NCI-H146 (cell line): Measurements from ENCODE around the gene MYCBP.
"Not testable (repeated sequence)": the region's sequence is repeated elsewhere in the genome, so short reads cannot be mapped to it uniquely, and the experiment has no call there.

Source experiments
- DNase-seq: peaks from one replicate; lab custom pipeline; 2025; lab: John Stamatoyannopoulos, UW

MYCBP gene

DNA sequence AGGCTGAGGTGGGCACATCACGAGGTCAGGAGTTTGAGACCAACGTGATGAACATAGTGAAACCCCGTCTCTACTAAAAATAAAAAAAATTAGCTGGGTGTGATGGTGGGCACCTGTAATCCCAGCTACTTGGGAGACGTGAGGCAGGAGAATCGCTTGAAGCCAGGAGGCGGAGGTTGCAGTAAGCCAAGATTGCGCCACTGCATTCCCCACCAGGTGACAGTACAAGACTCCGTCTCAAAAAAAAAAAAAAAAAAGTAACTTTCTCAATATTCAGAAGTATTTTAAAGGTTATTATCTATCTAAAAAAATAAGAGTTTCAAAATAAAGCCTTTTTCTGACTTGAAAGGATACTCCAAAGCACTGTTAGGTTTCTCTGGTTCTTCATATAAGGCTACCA lies 5.9 kb downstream of the MYCBP start:
- DNase-seq, result no peak

DNA sequence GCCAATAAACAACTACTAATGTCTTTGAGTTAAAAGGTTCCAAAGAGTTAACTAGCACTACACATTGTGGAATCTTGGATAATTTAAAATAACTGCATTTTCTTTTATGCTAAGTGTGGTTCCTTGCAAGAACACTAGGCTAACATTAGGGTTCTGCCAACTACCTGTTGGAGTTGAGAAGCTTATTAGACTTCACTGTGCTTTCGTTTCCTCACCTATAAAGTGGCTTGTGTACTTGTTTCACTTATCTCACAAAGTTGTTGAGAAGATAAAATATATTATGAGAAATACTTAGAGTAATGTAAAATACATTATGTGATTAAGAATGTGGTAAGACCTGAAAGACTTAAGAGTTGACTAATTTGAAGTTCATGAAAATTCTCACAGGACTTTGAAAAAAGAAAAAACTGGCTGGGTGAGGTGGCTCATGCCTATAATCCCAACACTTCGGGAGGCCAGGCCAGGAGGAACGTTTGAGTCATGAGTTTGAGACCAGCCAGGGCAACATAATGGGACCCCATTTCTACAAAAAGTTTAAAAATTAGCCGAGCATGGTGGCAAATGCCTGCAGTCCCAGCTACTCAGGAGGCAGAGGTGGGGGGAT lies 7.9 kb downstream of the MYCBP start:
- DNase-seq, result no peak

DNA sequence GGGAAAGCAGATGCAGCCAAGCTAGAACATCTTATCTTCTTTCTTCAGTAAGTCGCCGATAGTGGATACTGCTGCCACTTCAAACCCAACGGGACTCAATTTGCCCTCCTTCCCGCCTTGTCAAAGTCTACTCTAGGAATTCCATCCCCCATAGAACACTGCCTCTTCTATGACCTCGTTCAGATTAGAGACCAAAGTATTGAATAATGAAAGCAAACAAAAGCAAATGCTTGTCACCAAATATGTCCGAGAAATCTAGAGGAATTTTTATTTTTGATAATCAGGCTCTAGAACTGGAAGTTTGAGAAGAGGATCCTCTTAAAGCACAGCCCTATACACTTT lies 12.7 kb downstream of the MYCBP start:
- DNase-seq, result no peak

DNA sequence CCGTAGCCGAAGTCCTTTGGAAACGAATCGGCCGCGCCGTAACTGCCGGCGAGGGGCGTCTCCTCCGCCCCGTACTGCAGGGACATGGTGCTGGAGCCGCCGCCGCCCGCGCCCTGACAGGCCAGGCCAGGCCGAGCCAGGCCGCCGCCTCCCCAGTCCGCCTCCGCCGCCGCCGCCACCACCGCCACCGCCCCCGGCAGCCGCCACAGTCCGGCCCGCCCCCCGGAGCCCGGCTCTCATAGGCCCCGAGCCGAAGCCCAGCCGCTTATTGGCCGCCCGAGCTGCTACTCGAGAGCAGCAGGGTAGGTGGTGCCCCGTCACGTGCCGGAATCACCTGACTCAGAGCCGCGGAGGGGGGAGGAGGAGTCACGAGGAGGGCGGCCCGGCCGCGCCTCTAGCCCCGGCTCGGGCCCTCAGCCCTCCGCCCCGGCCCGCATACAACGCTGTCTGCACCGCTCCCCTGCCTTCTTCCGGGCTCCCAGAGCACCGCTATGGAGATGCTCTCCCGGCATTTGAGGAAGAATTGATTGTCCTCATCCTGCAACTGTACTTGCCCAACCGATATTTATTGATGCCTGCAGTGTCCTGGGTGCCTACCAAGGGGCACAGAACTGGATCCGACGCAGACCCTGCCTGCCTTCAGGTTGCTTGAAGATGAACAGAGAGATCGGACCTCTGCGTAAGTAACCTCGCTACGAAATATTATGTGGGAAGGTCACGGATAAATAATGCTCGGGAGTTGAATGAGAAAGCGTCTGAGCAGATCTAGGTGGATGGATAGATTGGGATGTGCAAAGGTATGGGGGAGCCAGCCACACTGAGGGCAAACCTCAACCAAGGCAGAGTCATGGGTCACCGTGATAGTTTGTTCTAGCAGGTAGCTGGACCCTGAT lies 13.3 kb downstream of the MYCBP start, which contains the start of gene RRAGC:
Gene RRAGC (minus strand): TSS at position 212 of the 893 bp plus-strand sequence. CDS start 126 bp downstream, at position 86.
- peak; percentile 95 for DNase-seq

DNA sequence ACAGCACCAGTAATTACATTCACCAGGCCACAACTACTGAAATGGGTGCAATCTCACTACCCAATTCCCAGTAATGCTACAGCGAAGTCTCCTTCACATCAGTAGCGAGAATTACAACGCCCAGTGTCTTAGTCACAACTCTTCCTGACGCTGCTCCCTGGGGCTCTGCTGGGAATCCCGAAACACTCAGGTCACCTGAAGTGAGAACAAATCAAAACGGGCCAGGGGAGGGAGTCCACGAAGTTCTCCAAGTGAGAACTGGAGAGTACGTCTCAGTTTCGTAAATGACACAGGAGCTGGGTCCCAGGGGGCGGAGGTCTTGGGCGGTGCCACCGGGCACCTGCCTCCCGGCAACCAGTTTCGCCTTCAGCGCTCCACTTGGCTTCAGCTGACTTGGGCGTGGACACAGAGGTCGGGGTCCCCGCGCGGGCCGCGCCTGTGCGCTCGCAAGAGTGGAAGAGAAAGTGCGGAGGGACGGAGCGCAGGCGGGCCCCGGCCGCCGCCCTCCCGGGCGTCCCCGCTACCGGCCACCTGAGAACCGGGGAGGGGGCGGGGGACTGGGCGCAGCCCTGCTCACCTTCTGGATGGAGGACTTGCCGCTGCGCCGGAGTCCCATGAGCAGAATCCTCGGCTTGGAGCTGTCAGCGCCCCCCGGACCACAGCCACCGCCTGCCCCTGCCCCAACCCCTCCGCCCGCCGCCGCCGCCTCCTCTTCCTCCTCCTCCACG lies 14.2 kb downstream of the MYCBP start:
- DNase-seq, result peak; percentile 53

DNA sequence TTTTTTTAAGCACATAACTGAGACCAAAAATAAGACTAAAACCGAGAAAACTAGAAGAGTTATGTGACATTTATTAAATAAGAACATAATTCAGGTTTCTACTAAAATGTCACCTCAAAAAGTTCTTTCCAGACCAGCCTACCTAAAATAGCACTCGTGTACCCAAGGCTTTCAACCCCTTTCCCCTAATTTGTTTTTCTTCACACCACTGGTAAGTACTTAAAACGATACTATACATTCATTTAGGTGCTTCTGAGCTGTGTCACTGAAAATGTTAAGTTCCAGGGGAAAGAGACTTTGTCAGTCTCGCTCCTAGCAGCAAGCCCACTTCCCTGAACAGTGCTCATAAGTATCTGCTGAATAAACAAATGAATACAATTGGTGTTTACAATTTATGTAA lies 20.4 kb downstream of the MYCBP start:
- DNase-seq, result no peak

DNA sequence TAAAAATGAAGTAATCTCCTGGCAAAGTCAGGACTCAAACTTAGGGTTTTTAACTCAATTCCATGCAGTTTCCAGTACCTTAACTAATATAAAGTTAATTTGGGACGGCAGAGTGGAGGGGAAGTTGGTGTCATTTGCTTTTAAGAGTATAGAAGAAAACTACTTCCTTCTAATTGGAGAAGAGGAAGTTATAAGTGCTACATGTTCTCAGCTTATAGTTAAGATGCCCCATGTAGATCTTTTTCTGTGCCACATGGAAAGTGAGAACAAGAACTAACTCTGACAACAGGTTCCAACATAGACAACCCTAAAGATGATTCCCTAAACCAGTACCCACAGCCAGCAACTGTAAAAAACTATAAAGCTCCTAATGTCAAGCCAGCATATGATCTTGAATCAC lies 25.1 kb downstream of the MYCBP start:
- DNase-seq, result no peak

DNA sequence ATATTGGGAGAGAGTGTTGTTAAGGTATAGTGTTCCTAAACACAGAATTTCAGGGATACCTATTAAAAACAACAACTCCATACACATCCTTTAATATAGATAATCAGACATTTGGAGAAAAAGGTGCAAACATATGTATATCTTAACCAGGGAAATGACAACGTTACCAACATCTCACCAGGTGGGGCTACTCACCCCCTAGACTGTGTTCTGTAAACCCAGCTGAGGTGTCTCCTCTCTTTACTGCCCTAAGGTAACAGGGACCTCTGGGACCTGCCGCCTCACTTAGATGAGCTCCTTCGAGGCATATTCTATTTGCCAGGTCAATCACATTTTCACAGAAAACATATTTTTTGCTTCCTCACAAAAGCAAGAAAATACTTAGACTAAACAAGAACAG lies 26.9 kb downstream of the MYCBP start:
- DNase-seq, result no peak

DNA sequence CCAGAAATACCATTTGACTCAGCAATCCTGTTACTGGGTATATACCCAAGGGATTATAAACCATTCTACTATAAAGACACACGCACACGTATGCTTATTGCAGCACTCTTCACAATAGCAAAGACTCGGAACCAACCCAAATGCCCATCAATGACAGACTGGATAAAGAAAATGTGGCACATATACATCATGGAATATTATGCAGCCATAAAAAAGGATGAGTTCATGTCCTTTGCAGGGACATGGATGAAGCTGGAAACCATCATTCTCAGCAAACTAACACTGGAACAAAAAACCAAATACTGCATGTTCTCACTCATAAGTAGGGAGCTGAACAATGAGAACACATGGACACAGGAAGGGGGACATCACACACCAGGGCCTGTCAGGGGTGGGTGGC lies 28.1 kb downstream of the MYCBP start:
- DNase-seq, result not testable (repeated sequence)

DNA sequence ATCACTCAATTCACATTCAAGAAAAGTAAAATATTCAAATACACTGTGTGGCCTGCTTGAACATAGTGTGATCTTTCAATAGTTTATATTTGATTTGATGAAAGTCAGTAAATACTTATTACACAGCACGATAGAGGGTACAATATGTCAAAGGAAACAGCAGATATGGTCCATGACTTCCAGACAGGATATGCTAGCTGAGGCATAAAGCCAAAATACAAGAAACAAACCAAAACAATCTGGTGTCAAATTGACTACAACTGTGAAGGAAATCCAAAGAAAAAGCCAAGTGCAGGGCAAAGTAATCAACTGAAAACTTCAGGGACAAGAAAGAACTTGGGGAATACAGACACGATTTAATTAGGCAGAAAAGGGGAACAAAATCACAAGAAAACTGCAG lies 32.9 kb downstream of the MYCBP start:
- DNase-seq, result no peak

DNA sequence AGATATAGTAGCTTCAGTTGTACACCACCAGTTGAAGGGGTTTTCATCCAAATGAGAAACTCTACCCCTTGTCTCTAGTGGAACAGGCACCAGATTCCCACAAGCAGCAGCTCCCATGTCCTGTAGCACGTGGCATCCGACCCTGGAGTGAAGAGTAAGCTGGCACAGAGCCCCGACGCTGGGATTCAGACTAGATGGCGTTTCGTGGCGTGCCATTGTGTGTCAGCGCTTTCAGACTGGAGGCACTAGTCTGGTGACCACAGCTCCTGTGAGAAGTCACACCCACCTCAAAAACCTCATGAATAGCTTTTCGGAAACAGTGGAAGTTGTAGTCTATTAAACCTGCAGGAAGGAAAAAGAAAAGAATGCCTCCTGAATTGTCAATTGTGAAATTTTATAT lies 33.8 kb downstream of the MYCBP start:
- DNase-seq, result no peak

DNA sequence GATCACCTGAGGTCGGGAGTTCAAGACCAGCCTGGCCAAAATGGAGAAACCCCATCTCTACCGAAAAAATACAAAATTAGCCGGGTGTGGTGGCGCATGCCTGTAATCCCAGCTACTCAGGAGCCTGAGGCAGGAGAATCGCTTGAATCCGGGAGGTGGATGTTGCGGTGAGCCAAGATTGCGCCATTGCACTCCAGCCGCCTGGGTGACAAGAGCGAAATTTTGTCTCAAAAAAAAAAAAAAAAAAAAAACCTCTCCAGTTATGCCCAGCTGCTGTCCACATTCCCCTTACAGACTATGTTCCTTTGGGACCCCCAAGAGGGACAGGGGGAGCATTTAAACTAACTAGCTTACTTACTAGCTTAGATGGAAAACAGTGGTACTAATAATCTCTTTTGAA lies 36.8 kb downstream of the MYCBP start:
- not testable (repeated sequence) for DNase-seq

DNA sequence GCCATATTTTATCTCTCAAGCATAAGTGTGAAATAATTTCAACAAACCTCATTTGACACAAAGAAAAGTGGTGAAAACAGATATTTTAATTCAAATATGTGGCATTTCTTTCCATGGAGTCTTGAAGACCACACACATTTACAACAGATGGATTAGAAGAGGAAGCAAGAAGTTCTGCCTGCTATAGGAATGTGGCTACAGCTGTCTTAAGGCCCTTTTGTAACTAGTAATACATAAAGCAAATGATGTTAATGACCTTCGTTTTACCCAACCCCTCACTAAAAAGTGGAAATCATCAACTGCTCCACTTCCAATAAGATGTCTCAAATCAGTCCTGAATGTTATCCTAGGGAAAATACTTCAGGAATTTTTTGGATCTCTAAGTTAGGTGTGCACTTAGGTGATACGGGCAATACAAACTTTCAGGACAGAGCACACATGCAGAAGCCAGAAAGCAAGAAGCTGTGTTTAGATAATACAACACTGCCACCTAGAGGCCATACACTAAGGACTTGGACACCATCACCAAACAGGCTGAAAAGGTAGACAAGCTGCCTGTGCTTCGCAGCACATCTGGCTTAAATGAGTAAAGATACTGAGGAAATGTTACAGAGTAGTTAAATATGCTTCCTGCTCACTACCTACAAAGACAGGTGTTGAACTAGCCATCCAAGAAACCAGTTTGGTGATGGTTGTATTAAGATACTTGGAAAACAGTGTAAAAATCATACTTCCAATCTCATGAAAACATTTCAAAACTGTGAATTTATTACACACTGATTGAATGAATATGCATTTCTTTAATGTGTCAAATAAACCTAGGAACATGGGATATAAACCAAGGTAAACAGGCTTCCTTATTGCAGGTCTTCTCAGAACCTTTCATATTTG lies 38.0 kb downstream of the MYCBP start:
- peak; percentile 68 for DNase-seq

DNA sequence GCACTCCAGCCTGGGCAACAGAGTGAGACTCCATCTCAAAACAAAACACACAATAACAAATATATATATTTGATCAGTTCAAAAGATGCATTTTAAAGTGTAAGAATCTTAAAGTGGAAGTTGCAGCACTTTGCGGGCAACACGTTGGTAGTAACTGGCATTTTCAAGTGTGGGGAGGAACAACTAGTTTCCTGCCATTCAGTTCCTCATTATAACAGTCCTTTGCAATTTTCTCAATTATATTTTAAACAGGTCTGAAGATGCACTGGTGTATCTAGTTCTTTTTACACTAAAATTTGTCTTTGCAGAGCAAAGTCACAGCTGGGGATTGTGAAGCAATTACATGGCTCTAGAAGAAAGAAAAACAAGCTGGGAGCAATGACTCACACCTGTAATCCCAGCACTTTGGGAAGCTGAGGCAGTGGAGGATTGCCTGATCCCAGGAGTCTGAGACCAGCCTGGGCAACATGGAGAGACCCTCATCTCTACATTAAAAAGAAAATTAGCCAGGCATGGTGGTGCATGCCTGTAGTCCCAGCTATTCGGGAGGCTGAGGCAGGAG lies 38.8 kb downstream of the MYCBP start:
- no peak for DNase-seq

DNA sequence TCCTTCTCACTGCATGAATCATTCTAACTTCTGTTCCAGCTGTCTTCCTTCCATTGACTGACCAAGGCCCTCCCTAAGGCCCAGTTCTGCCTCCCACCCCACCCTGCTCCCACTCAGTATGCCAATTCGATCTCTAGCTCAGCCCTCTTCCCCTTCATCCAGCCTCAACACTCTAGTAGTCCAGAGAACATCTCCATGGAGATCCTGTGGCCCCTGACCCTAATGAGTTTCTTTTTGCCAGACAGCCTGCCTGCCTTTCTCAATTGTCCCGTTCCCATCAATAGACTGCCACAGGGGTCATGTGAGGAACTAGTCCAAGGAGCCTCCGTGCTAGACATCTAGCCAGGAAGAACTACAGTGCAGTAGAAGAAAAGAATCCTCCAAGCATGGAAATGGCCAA lies 40.0 kb downstream of the MYCBP start:
- DNase-seq, result no peak

DNA sequence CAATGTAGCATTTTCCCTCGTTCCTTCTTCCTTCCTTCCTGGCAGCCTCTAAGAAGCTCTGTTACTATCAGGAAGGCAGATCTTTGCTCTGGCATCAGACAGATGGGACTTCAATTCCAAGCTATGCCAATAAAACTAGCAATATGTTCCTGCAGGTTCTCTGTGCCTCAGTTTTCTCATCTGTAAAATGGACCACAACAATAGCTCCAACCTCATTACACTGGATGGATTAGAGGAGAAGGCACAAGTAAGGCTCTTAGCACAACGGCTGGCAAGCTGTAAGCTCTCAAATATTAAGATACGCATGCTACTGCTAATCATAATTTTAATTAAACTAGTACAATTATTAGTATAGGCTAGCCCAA lies 40.8 kb downstream of the MYCBP start:
- no peak for DNase-seq

DNA sequence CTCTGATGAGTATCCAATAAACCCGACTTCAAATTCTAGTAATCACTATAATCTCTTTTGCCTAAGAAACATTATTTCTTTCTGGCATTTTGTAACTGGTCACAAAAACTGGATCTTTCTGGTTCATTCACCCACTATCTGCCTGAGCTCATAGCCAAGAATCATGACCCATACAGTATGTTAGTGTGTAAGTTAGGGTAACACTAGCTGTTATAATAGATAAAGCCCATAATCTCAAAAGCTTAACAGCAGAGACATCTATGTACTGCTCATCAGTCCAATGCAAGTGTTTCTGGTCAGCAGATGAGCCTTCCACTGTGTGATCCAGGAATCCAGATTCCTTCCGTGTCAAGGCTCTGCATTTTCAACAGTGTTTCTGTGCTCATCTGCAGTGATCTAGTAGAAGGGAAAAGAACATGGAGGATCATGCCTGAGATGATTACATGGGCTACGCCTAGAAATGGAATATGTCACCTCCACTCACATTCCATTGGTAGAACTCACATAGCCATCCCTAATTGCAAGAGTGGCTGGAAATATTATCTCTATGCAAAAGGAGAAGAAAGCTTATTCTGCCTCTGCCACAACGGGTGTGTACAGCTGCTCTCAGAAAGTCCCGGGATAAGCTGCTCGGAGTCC lies 41.3 kb downstream of the MYCBP start:
- no peak for DNase-seq

DNA sequence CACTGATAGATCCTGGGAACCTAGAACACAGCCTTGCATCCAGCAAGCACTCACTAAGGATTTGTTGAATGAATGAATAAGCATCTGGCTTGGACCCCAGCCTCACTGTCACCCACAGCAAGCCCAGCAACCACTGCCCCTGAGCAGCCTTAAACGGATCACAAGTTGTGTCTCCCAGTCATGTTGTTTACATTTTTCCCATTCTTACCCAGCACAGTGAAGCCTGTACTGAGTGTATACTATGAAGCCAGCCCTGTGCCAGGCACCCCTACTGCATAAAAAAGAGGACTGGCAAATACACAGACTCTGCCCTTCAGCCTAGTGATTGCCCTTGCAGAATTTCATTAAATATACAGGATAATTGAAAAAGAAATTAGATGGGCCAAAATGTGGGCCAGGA lies 43.8 kb downstream of the MYCBP start:
- DNase-seq, result no peak

DNA sequence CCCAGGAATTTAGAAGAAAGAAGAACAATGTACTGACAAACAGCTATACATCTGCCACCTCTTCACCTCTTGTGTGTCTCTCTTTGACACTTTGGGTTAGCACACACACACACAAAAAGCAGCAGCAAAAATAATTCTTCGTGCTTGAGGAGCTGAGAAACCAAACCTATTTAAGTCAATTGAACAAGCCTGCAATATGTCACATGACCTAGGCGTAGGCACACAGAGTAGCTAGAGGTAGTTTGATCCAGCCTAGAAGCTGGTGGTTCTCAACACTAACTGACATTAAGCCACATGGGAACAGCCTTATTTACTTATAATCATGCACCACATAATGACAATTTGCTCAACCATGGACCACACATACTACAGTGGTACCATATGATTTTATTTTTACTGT lies 45.8 kb downstream of the MYCBP start:
- DNase-seq, result no peak

DNA sequence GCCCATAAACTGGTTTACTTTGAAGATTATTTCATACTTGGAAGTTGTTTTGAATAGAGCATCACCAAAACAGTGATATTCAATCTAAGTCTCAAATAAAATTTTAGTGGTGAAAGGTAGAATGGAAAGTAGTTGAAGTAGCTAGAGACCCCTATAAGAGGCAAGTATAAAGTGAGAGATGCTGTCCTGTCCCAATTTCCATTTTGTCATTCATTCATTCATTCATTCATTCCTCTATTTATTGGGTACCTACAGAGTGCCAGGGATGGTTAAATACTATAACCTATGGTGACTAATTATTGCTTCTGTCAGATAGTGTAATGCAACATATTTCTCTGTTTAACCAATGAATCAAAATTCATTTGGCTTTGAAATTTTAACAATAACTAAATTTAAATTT lies 46.3 kb downstream of the MYCBP start:
- DNase-seq, result no peak

DNA sequence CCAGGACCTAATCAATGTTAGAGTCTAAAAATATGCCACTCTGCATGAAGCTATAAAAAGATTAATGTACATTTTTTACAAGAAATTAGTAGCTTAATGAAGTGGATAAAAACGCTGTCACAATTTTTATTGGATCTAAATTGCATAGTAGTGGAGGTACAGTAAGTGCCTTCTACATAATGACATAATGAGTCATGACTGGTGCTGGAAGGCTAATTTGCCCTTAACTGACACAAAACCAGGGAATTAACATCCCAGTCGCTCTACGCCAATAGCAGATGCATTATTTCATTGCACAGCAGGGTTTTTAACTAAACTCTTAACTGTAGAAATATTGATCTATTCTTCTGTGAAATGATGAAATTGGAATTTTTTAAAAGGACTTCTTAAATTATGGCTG lies 46.9 kb downstream of the MYCBP start:
- DNase-seq, result peak; percentile 27
